Measurements from ENCODE around the gene LRRC8B. TPM values are rescaled to one million over a fixed set of nuclear protein-coding genes. Genes with fewer than 3 reads are reported as not detected.

Gene LRRC8B
- total and polyA plus RNA-seq, 9 of the 15 experiments (the other 6 are each of a cell fraction or from before 2014, with no cell fraction given), result 4.3 to 43.7 (median 14.4) TPM

GRCh38 chr1:89545264-89546038 lies 20.8 kb downstream of the LRRC8B start (continued):
- TF ChIP-seq HOMEZ (CRISPR knock-in tag; IDR thresholded peaks at IDR 0.05) (no peak), ETV6 (IDR thresholded peaks at IDR 0.05; ENCODE audit: borderline replicate concordance in 1 of 2, low read depth in 2 of 2, low read length in 1 of 2) (peak in 1 of 2 experiments; percentile 85; a peak in 2 of 4 replicates), ETV6 (CRISPR knock-in tag; IDR thresholded peaks at IDR 0.05; ENCODE audit: borderline replicate concordance) (no peak), TCF7L2 (IDR thresholded peaks at IDR 0.05; ENCODE audit: low read depth, low read length) (no peak), ZNF3 (CRISPR knock-in tag; IDR thresholded peaks at IDR 0.05) (no peak), DIDO1 (tag; IDR thresholded peaks at IDR 0.05; ENCODE audit: low read depth) (no peak), SNIP1 (IDR thresholded peaks at IDR 0.05; ENCODE audit: low read depth) (peak; percentile 53; the same call in 1 of the 2 replicates), ZNF76 (CRISPR knock-in tag; IDR thresholded peaks at IDR 0.05; ENCODE audit: borderline replicate concordance) (peak; percentile 35; the same call in 1 of the 2 replicates), CEBPG (CRISPR knock-in tag; IDR thresholded peaks at IDR 0.05) (peak; percentile 30; the same call in 1 of the 2 replicates), CEBPG (tag; conservative IDR thresholded peaks at IDR 0.05 in 1 of 2, IDR thresholded peaks at IDR 0.05 in 1 of 2) (peak; percentile 60 to 66), SMARCA5 (IDR thresholded peaks at IDR 0.05) (no peak), TOE1 (IDR thresholded peaks at IDR 0.05; ENCODE audit: borderline replicate concordance) (peak; percentile 88), TOE1 (CRISPR knock-in tag; IDR thresholded peaks at IDR 0.05; ENCODE audit: borderline replicate concordance, low read depth) (no peak), FOXJ2 (tag; IDR thresholded peaks at IDR 0.05) (peak; percentile 82), USF2 (CRISPR knock-in tag; IDR thresholded peaks at IDR 0.05) (no peak), ZBTB1 (CRISPR knock-in tag; IDR thresholded peaks at IDR 0.05; ENCODE audit: borderline replicate concordance, low read depth) (no peak), GATAD2A (IDR thresholded peaks at IDR 0.05) (peak; percentile 98), ZNF830 (CRISPR knock-in tag; IDR thresholded peaks at IDR 0.05) (no peak), RUNX1 (IDR thresholded peaks at IDR 0.05; ENCODE audit: low read depth) (no peak; the same call in 1 of the 2 replicates), TCF3 (CRISPR knock-in tag; IDR thresholded peaks at IDR 0.05) (peak; percentile 98), GTF3C2 (IDR thresholded peaks at IDR 0.05; ENCODE audit: borderline replicate concordance, extremely low read depth, insufficient read length) (no peak), ARID3B (CRISPR knock-in tag; IDR thresholded peaks at IDR 0.05; ENCODE audit: borderline replicate concordance) (no peak)
